IMR-90 (cell line): ENCODE data around the gene CELA3A. TPM values are rescaled to one million over a fixed set of nuclear protein-coding genes. Genes with fewer than 3 reads are reported as not detected.
"Not testable (repeated sequence)": the region's sequence is repeated elsewhere in the genome, so short reads cannot be mapped to it uniquely, and the experiment has no call there.

ENCODE experiments used
- ATAC-seq: fragments of 200-7000 bp; cut with Tn5 transposase; 2 replicates; pipeline ENCODE4 v1.9.1; 2020; ENCODE audit warnings: low read depth, mild to moderate bottlenecking, moderate library complexity
- BruUV-seq: library from RNA; stranded (reverse); fragments of 400-500 nt; replicated peaks from 2 replicates; lab custom pipeline; 2021; lab: Mats Ljungman, UMichigan
- CTCF ChIA-PET: fragments of 300-600 bp; formaldehyde crosslinking; extraction: SDS; loops from one replicate; lab custom pipeline; 2021; ENCODE audit warnings: antibody characterized with exemption; lab: Yijun Ruan, JAX
- POLR2A ChIA-PET: fragments of 300-600 bp; sonication (Branson Sonifier 250); formaldehyde crosslinking; loops from one replicate; lab custom pipeline; 2022; ENCODE audit warnings: antibody characterized with exemption; ENCODE audit not compliant: unreplicated experiment; lab: Charles Lee
- DNase-seq: peaks from one replicate; pipeline ENCODE4 v3.0.0; 2013
- H2AFZ ChIP-seq: replicated peaks from 2 replicates; pipeline ENCODE3; 2013; ENCODE audit warnings: low read length, mild to moderate bottlenecking; ENCODE audit not compliant: poor library complexity
- H2AK5ac ChIP-seq: 2 replicates; pipeline ENCODE4 v1.6.1; 2013; ENCODE audit warnings: low read depth, low read length, inconsistent platforms
- H2AK9ac ChIP-seq: replicated peaks from 2 replicates; pipeline ENCODE3; 2013; ENCODE audit warnings: mild to moderate bottlenecking, low read depth, low read length, moderate library complexity; ENCODE audit not compliant: poor library complexity
- H2BK120ac ChIP-seq: 2 replicates; pipeline ENCODE4 v1.6.1; 2013; ENCODE audit warnings: low read depth, low read length, inconsistent platforms
- H2BK15ac ChIP-seq: 3 replicates; pipeline ENCODE4 v1.6.1; 2013; ENCODE audit warnings: low read depth, low read length, inconsistent platforms
- H2BK20ac ChIP-seq: 2 replicates; pipeline ENCODE4 v1.6.1; 2013; ENCODE audit warnings: low read depth, mild to moderate bottlenecking, inconsistent platforms, low read length, moderate library complexity
- H2BK5ac ChIP-seq: 2 replicates; pipeline ENCODE4 v1.6.1; 2013; ENCODE audit warnings: mild to moderate bottlenecking, low read depth, low read length, inconsistent platforms; ENCODE audit not compliant: poor library complexity, severe bottlenecking
- H3K14ac ChIP-seq: replicated peaks from 2 replicates; pipeline ENCODE4 v1.6.1; 2013; ENCODE audit warnings: low read depth, low read length, inconsistent platforms
- H3K18ac ChIP-seq: 2 replicates; pipeline ENCODE4 v1.6.1; 2013; ENCODE audit warnings: low read depth, low read length, control low read depth
- H3K23ac ChIP-seq: 2 replicates; pipeline ENCODE4 v1.6.1; 2013; ENCODE audit warnings: low read depth, low read length, inconsistent platforms
- H3K27ac ChIP-seq: 2 replicates; pipeline ENCODE4 v1.5.1; 2013; ENCODE audit warnings: mild to moderate bottlenecking, control low read depth, low read length; ENCODE audit not compliant: insufficient read depth
- H3K27me3 ChIP-seq: 2 replicates; pipeline ENCODE4 v1.6.1; 2013; ENCODE audit warnings: low read length; ENCODE audit not compliant: control insufficient read depth, insufficient read depth
- H3K36me3 ChIP-seq: 2 replicates; pipeline ENCODE4 v1.6.1; 2013; ENCODE audit warnings: low read length, mixed read lengths; ENCODE audit not compliant: control insufficient read depth, insufficient read depth
- H3K4ac ChIP-seq: 2 replicates; pipeline ENCODE4 v1.6.1; 2013; ENCODE audit warnings: low read depth, low read length, inconsistent platforms
- H3K4me1 ChIP-seq: 2 replicates; pipeline ENCODE4 v1.6.1; 2013; ENCODE audit warnings: low read length, mixed read lengths; ENCODE audit not compliant: control insufficient read depth, insufficient read depth
- H3K4me2 ChIP-seq: 2 replicates; pipeline ENCODE4 v1.6.1; 2013; ENCODE audit warnings: low read depth, mild to moderate bottlenecking, control low read depth, low read length, moderate library complexity
- H3K4me3 ChIP-seq: 2 replicates; pipeline ENCODE4 v1.5.1; 2013; ENCODE audit warnings: low read depth, mild to moderate bottlenecking, control low read depth, low read length, moderate library complexity; ENCODE audit not compliant: insufficient read depth
- H3K56ac ChIP-seq: 2 replicates; pipeline ENCODE4 v1.6.1; 2013; ENCODE audit warnings: low read length, inconsistent platforms; ENCODE audit not compliant: insufficient read depth; ENCODE audit errors: extremely low read depth
- H3K79me1 ChIP-seq, 2 experiments: 2 replicates each; pipeline ENCODE4 v1.6.1; 2013; ENCODE audit warnings: low read length in 2 of 2, inconsistent platforms in 1 of 2, low read depth in 1 of 2
- H3K9ac ChIP-seq: 2 replicates; pipeline ENCODE4 v1.6.1; 2013; ENCODE audit warnings: low read depth, low read length, control low read depth
- H3K9me1 ChIP-seq: 2 replicates; pipeline ENCODE4 v1.6.1; 2013; ENCODE audit warnings: low read length, inconsistent platforms; ENCODE audit not compliant: insufficient read depth
- H3K9me3 ChIP-seq: 2 replicates; pipeline ENCODE4 v1.6.1; 2013; ENCODE audit warnings: low read length; ENCODE audit not compliant: control insufficient read depth, insufficient read depth
- H4K20me1 ChIP-seq: 2 replicates; pipeline ENCODE4 v1.6.1; 2013; ENCODE audit warnings: low read length, inconsistent platforms; ENCODE audit not compliant: insufficient read depth
- H4K5ac ChIP-seq: 2 replicates; pipeline ENCODE4 v1.6.1; 2013; ENCODE audit warnings: mild to moderate bottlenecking, low read depth, low read length, control low read depth
- H4K8ac ChIP-seq, 2 experiments: 2 replicates each; pipeline ENCODE4 v1.6.1; 2013; ENCODE audit warnings: low read depth in 2 of 2, low read length in 2 of 2, control low read depth in 1 of 2, inconsistent platforms in 1 of 2
- H4K91ac ChIP-seq: 2 replicates; pipeline ENCODE4 v1.6.1; 2013; ENCODE audit warnings: low read depth, low read length, inconsistent platforms; ENCODE audit not compliant: insufficient read depth
- WGBS, 2 experiments: methylation state at CpG; one replicate each; pipeline versions ENCODE4 v1.1.5 to v1.1.7; 2013; ENCODE audit warnings: missing lambda C conversion rate in 2 of 2; ENCODE audit not compliant: insufficient read length in 1 of 2; ENCODE audit errors: extremely low coverage in 2 of 2; 5-methylcytosine and 5-hydroxymethylcytosine counted together
- dilution Hi-C: fragments of 300-500 bp; cut with HindIII; formaldehyde crosslinking; loops from one replicate; pipeline ENCODE4 v1.14.3; 2018; ENCODE audit warnings: low sequenced_read_pairs; ENCODE audit not compliant: unreplicated experiment
- in situ Hi-C: fragments of 300-500 bp; cut with MboI; formaldehyde crosslinking; loops from 3 replicates; pipeline ENCODE4 v1.14.3; 2019; ENCODE audit warnings: low sequenced_read_pairs, inconsistent platforms, mixed read lengths
- intact Hi-C: fragments of 100-400 bp; cut with micrococcal nuclease; formaldehyde crosslinking; loops from 2 replicates; pipeline ENCODE4 v1.10.0; 2022
- polyA plus RNA-seq, 3 experiments: library from polyadenylated mRNA; depleted of rRNA; stranded (reverse); fragments of >200 nt; gene quantifications; 2 replicates each; pipeline ENCODE4 v1.2.3, GENCODE V29; 2012; ENCODE audit warnings: low replicate concordance in 1 of 3
- total RNA-seq: library from RNA; depleted of rRNA; stranded (reverse); fragments of >200 nt; gene quantifications from 2 replicates; pipeline ENCODE4 v1.2.3, GENCODE V29; 2012

CELA3A gene
- total and polyA plus RNA-seq, 2 of the 4 experiments (the other 2 are of a cell fraction), result not detected

DNA sequence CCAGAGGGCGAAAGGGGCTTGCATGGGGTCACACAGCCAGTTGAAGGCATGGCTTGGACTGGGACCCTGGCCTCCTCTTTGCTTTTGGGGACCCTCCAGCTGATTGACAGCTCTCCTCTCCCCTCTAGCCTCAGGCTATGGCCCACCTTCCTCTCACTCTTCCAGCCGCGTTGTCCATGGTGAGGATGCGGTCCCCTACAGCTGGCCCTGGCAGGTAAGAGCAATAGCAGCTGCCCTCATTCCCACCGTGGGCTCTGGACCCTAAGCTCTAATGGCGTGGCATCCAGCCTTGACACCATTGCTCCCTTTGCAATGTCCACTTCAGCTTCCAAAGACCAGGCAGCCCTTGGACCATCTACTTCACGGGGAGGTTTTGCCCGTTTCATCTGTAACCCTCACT lies 1.4 kb downstream of the CELA3A start:
- H2BK5ac ChIP-seq, H4K20me1 ChIP-seq, H2BK120ac ChIP-seq, H2BK20ac ChIP-seq, POLR2A ChIA-PET, H3K4ac ChIP-seq, BruUV-seq, intact Hi-C loops, H2AK5ac ChIP-seq, ATAC-seq, H4K8ac ChIP-seq, DNase-seq, H3K18ac ChIP-seq, H2AK9ac ChIP-seq, H3K4me3 ChIP-seq, H3K23ac ChIP-seq, H3K27ac ChIP-seq, dilution Hi-C loops, H3K36me3 ChIP-seq, H3K9me3 ChIP-seq, H3K14ac ChIP-seq, H3K4me2 ChIP-seq, H3K79me1 ChIP-seq, CTCF ChIA-PET, H4K5ac ChIP-seq, H3K27me3 ChIP-seq, H3K4me1 ChIP-seq, H3K9ac ChIP-seq, in situ Hi-C loops, H2AFZ ChIP-seq, H2BK15ac ChIP-seq, H3K56ac ChIP-seq, H3K9me1 ChIP-seq, H4K91ac ChIP-seq: not testable (repeated sequence)
- WGBS, 2 experiments, result no CpG with 5 or more reads among the region's 8 CpGs

DNA sequence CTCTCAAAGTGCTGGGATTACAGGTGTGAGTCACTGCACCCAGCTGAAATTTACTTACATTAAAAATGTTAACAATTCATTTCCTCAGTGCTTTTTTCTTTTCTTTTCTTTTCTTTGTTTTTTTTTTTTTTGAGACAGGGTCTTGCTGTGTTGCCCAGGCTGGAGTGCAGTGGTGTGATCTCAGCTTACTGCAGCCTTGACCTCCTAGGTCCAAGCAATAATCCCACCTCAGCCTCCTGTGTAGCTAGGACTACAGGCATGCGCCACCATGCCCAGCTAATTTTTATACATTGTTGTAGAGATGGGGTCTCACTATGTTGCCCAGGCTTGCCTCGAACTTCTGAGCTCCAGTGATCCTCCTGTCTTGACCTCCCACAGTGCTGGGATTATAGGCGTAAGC lies 2.5 kb downstream of the CELA3A start:
- in situ Hi-C loops, POLR2A ChIA-PET, dilution Hi-C loops, H3K4me1 ChIP-seq, ATAC-seq, H4K8ac ChIP-seq, H2AFZ ChIP-seq, H3K23ac ChIP-seq, H3K9me3 ChIP-seq, H2AK5ac ChIP-seq, H3K27ac ChIP-seq, H3K14ac ChIP-seq, CTCF ChIA-PET, H2BK20ac ChIP-seq, H2BK15ac ChIP-seq, H3K18ac ChIP-seq, H4K20me1 ChIP-seq, H2BK120ac ChIP-seq, H3K9me1 ChIP-seq, H3K9ac ChIP-seq, H4K91ac ChIP-seq, H3K56ac ChIP-seq, H4K5ac ChIP-seq, BruUV-seq, H2AK9ac ChIP-seq, H2BK5ac ChIP-seq, H3K79me1 ChIP-seq, H3K4me3 ChIP-seq, H3K4me2 ChIP-seq, H3K27me3 ChIP-seq, DNase-seq, H3K4ac ChIP-seq, H3K36me3 ChIP-seq, intact Hi-C loops: not testable (repeated sequence)
- WGBS, 2 experiments, result no CpG with 5 or more reads among the region's 3 CpGs
